Endothelial cell of umbilical vein (primary cell): ENCODE data around the gene LDLRAD3. TPM values are rescaled to one million over a fixed set of nuclear protein-coding genes. Genes with fewer than 3 reads are reported as not detected.

Experiments
- BruUV-seq: library from RNA; stranded (reverse); fragments of 400-500 nt; replicated peaks from 2 replicates; lab custom pipeline; 2021; lab: Mats Ljungman, UMichigan
- CTCF ChIA-PET: fragments of 300-600, 350-600 bp; sonication (Branson Sonifier 250); formaldehyde crosslinking; loops from one replicate; lab custom pipeline; 2021; ENCODE audit warnings: antibody characterized with exemption, inconsistent platforms; lab: Charles Lee
- POLR2A ChIA-PET: fragments of 300-600, 350-600 bp; sonication (Branson Sonifier 250); formaldehyde crosslinking; loops from one replicate; lab custom pipeline; 2021; ENCODE audit warnings: antibody characterized with exemption, inconsistent platforms; lab: Charles Lee
- DNase-seq: peaks from one replicate; pipeline ENCODE4 v3.0.0-alpha.2; 2011; ENCODE audit warnings: low read depth, low spot score
- FAIRE-seq: peaks from 2 replicates; lab custom pipeline; 2011; peaks lifted over from hg19 to GRCh38; lab: Jason Lieb, UNC
- H2AFZ ChIP-seq: 2 replicates; pipeline ENCODE4 v1.6.0; 2012; ENCODE audit warnings: low read depth, low read length, control low read depth, inconsistent platforms
- H3K27ac ChIP-seq: 2 replicates; pipeline ENCODE4 v1.5.1; 2011; ENCODE audit warnings: low read depth, mild to moderate bottlenecking, control low read depth, low read length, moderate library complexity; ENCODE audit not compliant: insufficient read depth
- H3K27me3 ChIP-seq, 2 experiments: 2 replicates each; pipeline versions ENCODE4 v1.6.0 to v1.6.1; 2011; ENCODE audit warnings: low read length in 2 of 2, mixed read lengths in 1 of 2; ENCODE audit not compliant: control insufficient read depth in 2 of 2, insufficient read depth in 2 of 2
- H3K36me3 ChIP-seq, 2 experiments: 2 replicates in 1 of 2; 3 replicates in 1 of 2; pipeline ENCODE4 v1.5.1; 2011; ENCODE audit warnings: low read length in 2 of 2, mild to moderate bottlenecking in 1 of 2, moderate library complexity in 1 of 2; ENCODE audit not compliant: control insufficient read depth in 2 of 2, insufficient read depth in 2 of 2; ENCODE audit errors: extremely low read depth in 1 of 2
- H3K4me1 ChIP-seq: 3 replicates; pipeline ENCODE4 v1.5.1; 2011; ENCODE audit warnings: mild to moderate bottlenecking, low read length; ENCODE audit not compliant: control insufficient read depth, insufficient read depth; ENCODE audit errors: extremely low read depth
- H3K4me2 ChIP-seq: 2 replicates; pipeline ENCODE4 v1.6.1; 2011; ENCODE audit warnings: low read length, control low read depth, mixed read lengths; ENCODE audit not compliant: insufficient read depth
- H3K4me3 ChIP-seq, 3 experiments: fragments of 200-600 bp in 1 of 3; sonication (generic), shearing (Covaris generic) in 1 of 3; replicated peaks in 1 of 3; 2 replicates each; pipeline ENCODE4 v1.5.1; 2011 to 2016; ENCODE audit warnings: control low read depth in 3 of 3, low read length in 3 of 3, mild to moderate bottlenecking in 2 of 3, inconsistent platforms in 1 of 3, low read depth in 1 of 3, moderate library complexity in 1 of 3; ENCODE audit not compliant: insufficient read depth in 1 of 3
- H3K79me2 ChIP-seq: 2 replicates; pipeline ENCODE4 v1.6.0; 2012; ENCODE audit warnings: low read length, inconsistent platforms; ENCODE audit not compliant: control insufficient read depth, insufficient read depth
- H3K9ac ChIP-seq: replicated peaks from 2 replicates; pipeline ENCODE3; 2011; ENCODE audit warnings: low read length, control low read depth; ENCODE audit not compliant: insufficient read depth; ENCODE audit errors: extremely low read depth
- H3K9me1 ChIP-seq: replicated peaks from 3 replicates; pipeline ENCODE4 v1.6.0; 2011; ENCODE audit warnings: mild to moderate bottlenecking, low read length; ENCODE audit not compliant: control insufficient read depth, insufficient read depth; ENCODE audit errors: extremely low read depth
- H3K9me3 ChIP-seq: replicated peaks from 2 replicates; pipeline ENCODE4 v1.5.1; 2012; ENCODE audit warnings: low read length, inconsistent platforms; ENCODE audit not compliant: control insufficient read depth, insufficient read depth
- H4K20me1 ChIP-seq: replicated peaks from 2 replicates; pipeline ENCODE3; 2011; ENCODE audit warnings: mild to moderate bottlenecking, low read length; ENCODE audit not compliant: control insufficient read depth, insufficient read depth; ENCODE audit errors: extremely low read depth
- CTCF ChIP-seq, 2 donors: IDR thresholded peaks; 1 replicate in 1 of 2; 2 replicates in 1 of 2; pipeline ENCODE4 v1.5.1; 2011; ENCODE audit warnings: low read length in 2 of 2, mild to moderate bottlenecking in 2 of 2, moderate library complexity in 2 of 2, control low read depth in 1 of 2, inconsistent platforms in 1 of 2, low read depth in 1 of 2; ENCODE audit not compliant: insufficient read depth in 1 of 2; ENCODE audit errors: extremely low read depth in 1 of 2
- EZH2 ChIP-seq: IDR thresholded peaks from 2 replicates; pipeline ENCODE4 v1.6.1; 2012; ENCODE audit warnings: borderline replicate concordance, low read depth, mild to moderate bottlenecking, moderate library complexity, low read length, inconsistent platforms; ENCODE audit not compliant: severe bottlenecking
- FOS ChIP-seq: IDR thresholded peaks from 2 replicates; pipeline ENCODE4 v1.6.1; 2011; ENCODE audit warnings: mild to moderate bottlenecking, low read length, moderate library complexity, borderline replicate concordance; ENCODE audit not compliant: insufficient read depth
- GATA2 ChIP-seq: IDR thresholded peaks from 2 replicates; pipeline ENCODE4 v1.7.0; 2011; ENCODE audit warnings: low read depth, mild to moderate bottlenecking, moderate library complexity, mixed read lengths, low read length; ENCODE audit not compliant: insufficient read length, insufficient read depth
- JUN ChIP-seq: IDR thresholded peaks from 2 replicates; pipeline ENCODE4 v1.6.1; 2011; ENCODE audit warnings: borderline replicate concordance, low read depth; ENCODE audit not compliant: insufficient read length, insufficient read depth
- MYC ChIP-seq: IDR thresholded peaks from one replicate; pipeline ENCODE4 v1.6.1; 2011; ENCODE audit warnings: mild to moderate bottlenecking, low read depth, low read length
- POLR2A ChIP-seq: IDR thresholded peaks from 2 replicates; pipeline ENCODE4 v1.6.1; 2012; ENCODE audit warnings: low read depth, mild to moderate bottlenecking, control low read depth, low read length
- POLR2AphosphoS5 ChIP-seq: IDR thresholded peaks from 2 replicates; pipeline ENCODE4 v1.6.1; 2012; ENCODE audit warnings: low read depth, mild to moderate bottlenecking, control low read depth, low read length, moderate library complexity; ENCODE audit not compliant: insufficient read depth
- dilution Hi-C: fragments of 300-500 bp; cut with MboI; formaldehyde crosslinking; loops from one replicate; pipeline ENCODE4 v1.15.0; 2019; ENCODE audit warnings: low sequenced_read_pairs; ENCODE audit not compliant: extremely low pct_ligation_motif_present
- intact Hi-C: fragments of 100-400 bp; cut with micrococcal nuclease; formaldehyde crosslinking; loops from one replicate; pipeline ENCODE4 v1.10.0; 2022
- polyA plus RNA-seq, 4 experiments: library from polyadenylated mRNA; depleted of rRNA in 3 of 4; stranded (reverse) in 3 of 4; unstranded in 1 of 4; fragments of >200 nt; gene quantifications; 2 replicates each; pipeline versions ENCODE4 v1.2.1 to v1.2.3, GENCODE V29; 2011 to 2012; ENCODE audit warnings: missing spikeins in 1 of 4
- total RNA-seq: library from RNA; stranded (reverse); gene quantifications from 2 replicates; pipeline ENCODE4 v1.2.3, GENCODE V29; 2021
- TF ChIP-seq, protein P1 (sequence below): IDR thresholded peaks from 2 replicates; pipeline ENCODE4 v1.6.1; 2011; ENCODE audit not compliant: insufficient read depth, insufficient read length

Gene LDLRAD3
- total and polyA plus RNA-seq, 2 donors (not counting 3 experiments of a cell fraction or from before 2014, with no cell fraction given) = 17.9 to 25.1 TPM

GRCh38 chr11:35902961-35903360, 40.9 kb upstream of the LDLRAD3 start:
- no TSS peak for BruUV-seq
- no peaks in the 10 kb centered on the region for H3K27me3 ChIP-seq
- FAIRE-seq (no peak), DNase-seq (no peak)
- H3K9me1 ChIP-seq = no peaks in the 10 kb centered on the region
- H3K4me3 ChIP-seq = no peak overlapping the region
- H3K9ac ChIP-seq = no peak overlapping the region
- no peaks in the 10 kb centered on the region for H3K79me2 ChIP-seq
- H3K4me2 ChIP-seq = no peak overlapping the region
- no peaks in the 10 kb centered on the region for H3K36me3 ChIP-seq
- H2AFZ ChIP-seq = no peak overlapping the region
- intact Hi-C loops (loop anchor here (10.0 kb wide), 1 partner anchor 102 kb away; no protein-coding TSS in a partner anchor), dilution Hi-C loops (no loop called here)
- peaks cover 4% of the 10 kb centered on the region for H3K4me1 ChIP-seq
- no peaks in the 10 kb centered on the region for H4K20me1 ChIP-seq
- POLR2A ChIA-PET = no interaction called here
- no peaks in the 10 kb centered on the region for H3K9me3 ChIP-seq
- TF ChIP-seq MYC = no peak
- no peak for TF ChIP-seq POLR2A
- no peak for TF ChIP-seq JUN
- no peak for TF ChIP-seq GATA2
- TF ChIP-seq CTCF (IDR thresholded peaks at IDR 0.05; ENCODE audit: extremely low read depth in 1 of 2, insufficient read depth in 1 of 2, low read depth in 1 of 2, low read length in 2 of 2) = no peak
- TF ChIP-seq EZH2 = no peak
- TF ChIP-seq POLR2AphosphoS5 = no peak
- TF ChIP-seq, protein P1, sequence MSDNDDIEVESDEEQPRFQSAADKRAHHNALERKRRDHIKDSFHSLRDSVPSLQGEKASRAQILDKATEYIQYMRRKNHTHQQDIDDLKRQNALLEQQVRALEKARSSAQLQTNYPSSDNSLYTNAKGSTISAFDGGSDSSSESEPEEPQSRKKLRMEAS = no peak
- TF ChIP-seq FOS = no peak
- H3K27ac ChIP-seq = no peak overlapping the region
- CTCF ChIA-PET = no interaction called here
